SJSA1 (cell line): Measurements from ENCODE around the gene TMX3. TPM values are rescaled to one million over a fixed set of nuclear protein-coding genes. Genes with fewer than 3 reads are reported as not detected.

Experiments
- DNase-seq, 2 experiments: peaks; one replicate each; pipeline ENCODE4 v3.0.0-alpha.2; 2015 to 2020; ENCODE audit warnings: low spot score in 2 of 2, low read depth in 1 of 2
- H3K27ac ChIP-seq: fragments of 250-450 bp; sonication (Bioruptor Pico); 2 replicates; pipeline ENCODE4 v1.5.1; 2020; ENCODE audit warnings: mild to moderate bottlenecking, moderate library complexity
- H3K27me3 ChIP-seq: fragments of 250-450 bp; sonication (Bioruptor Pico); replicated peaks from 2 replicates; pipeline ENCODE4 v1.5.1; 2020; ENCODE audit warnings: mild to moderate bottlenecking, moderate library complexity
- H3K36me3 ChIP-seq: fragments of 250-450 bp; sonication (Bioruptor Pico); 2 replicates; pipeline ENCODE4 v1.5.1; 2020; ENCODE audit warnings: mild to moderate bottlenecking
- H3K4me1 ChIP-seq: fragments of 250-450 bp; sonication (Bioruptor Pico); replicated peaks from 2 replicates; pipeline ENCODE4 v1.6.1; 2021; ENCODE audit warnings: mild to moderate bottlenecking
- H3K4me3 ChIP-seq: fragments of 250-450 bp; sonication (Bioruptor Pico); 2 replicates; pipeline ENCODE4 v1.5.1; 2020; ENCODE audit warnings: mild to moderate bottlenecking
- H3K9me3 ChIP-seq: fragments of 250-450 bp; sonication (Bioruptor Pico); replicated peaks from 2 replicates; pipeline ENCODE4 v1.5.1; 2020; ENCODE audit warnings: mild to moderate bottlenecking
- total RNA-seq: library from RNA; depleted of rRNA; stranded (reverse); fragments of >200 nt; shearing (Covaris generic); gene quantifications from 2 replicates; pipeline ENCODE4 v1.2.3, GENCODE V29; 2014

Gene TMX3
- total RNA-seq, 1 experiment from 2014 or later, result 118 TPM

- H3K36me3 ChIP-seq, result peaks cover 73% of the 10 kb centered on the region
- H3K27me3 ChIP-seq, result no peaks in the 10 kb centered on the region
- DNase-seq, result no peak
- H3K27ac ChIP-seq, result no peak overlapping the region
- no peak overlapping the region for H3K4me3 ChIP-seq
- no peaks in the 10 kb centered on the region for H3K4me1 ChIP-seq
- no peaks in the 10 kb centered on the region for H3K9me3 ChIP-seq
These were observed 20.6 kb downstream of the TMX3 start for GRCh38 chr18:68694316-68694715.

- Histone ChIP-seq H3K4me1 (no peaks in the 10 kb centered on the region), H3K9me3 (no peaks in the 10 kb centered on the region), H3K36me3 (peaks cover 69% of the 10 kb centered on the region), H3K4me3 (no peak overlapping the region), H3K27ac (no peak overlapping the region), H3K27me3 (no peaks in the 10 kb centered on the region)
- DNase-seq, result no peak
These were observed 21.7 kb downstream of the TMX3 start for GRCh38 chr18:68693091-68693815.

GRCh38 chr18:68679528-68679927, 35.4 kb downstream of the TMX3 start:
- no peak overlapping the region for H3K27ac ChIP-seq
- peaks cover 51% of the 10 kb centered on the region for H3K36me3 ChIP-seq
- H3K4me3 ChIP-seq, result no peak overlapping the region
- H3K9me3 ChIP-seq, result no peaks in the 10 kb centered on the region
- no peak for DNase-seq
- no peaks in the 10 kb centered on the region for H3K27me3 ChIP-seq
- H3K4me1 ChIP-seq, result no peaks in the 10 kb centered on the region

- no peak for DNase-seq
- H3K36me3 ChIP-seq, result peaks cover 42% of the 10 kb centered on the region
- H3K9me3 ChIP-seq, result no peaks in the 10 kb centered on the region
These were observed 38.0 kb downstream of the TMX3 start for GRCh38 chr18:68676913-68677312.

GRCh38 chr18:68667121-68667520, 47.8 kb downstream of the TMX3 start:
- H3K36me3 ChIP-seq, result no peaks in the 10 kb centered on the region
- no peak for DNase-seq
- no peak overlapping the region for H3K27ac ChIP-seq

More at GRCh38 chr18:68676913-68677312, 38.0 kb downstream of the TMX3 start:
- no peak overlapping the region for H3K27ac ChIP-seq
- H3K27me3 ChIP-seq, result no peaks in the 10 kb centered on the region
- H3K4me1 ChIP-seq, result no peaks in the 10 kb centered on the region
- no peak overlapping the region for H3K4me3 ChIP-seq

GRCh38 chr18:68666381-68666780, 48.5 kb downstream of the TMX3 start:
- Histone ChIP-seq H3K27me3 (no peaks in the 10 kb centered on the region; the same call in 1 of the 2 replicates), H3K36me3 (no peaks in the 10 kb centered on the region), H3K4me3 (no peak overlapping the region), H3K9me3 (no peaks in the 10 kb centered on the region), H3K27ac (no peak overlapping the region), H3K4me1 (no peaks in the 10 kb centered on the region)
- DNase-seq, result no peak

More at GRCh38 chr18:68667121-68667520, 47.8 kb downstream of the TMX3 start:
- Histone ChIP-seq H3K4me1 (no peaks in the 10 kb centered on the region), H3K4me3 (no peak overlapping the region), H3K27me3 (no peaks in the 10 kb centered on the region; the same call in 1 of the 2 replicates), H3K9me3 (no peaks in the 10 kb centered on the region)

- H3K27me3 ChIP-seq, result no peaks in the 10 kb centered on the region; the same call in 1 of the 2 replicates
- DNase-seq, result no peak
- H3K4me3 ChIP-seq, result no peak overlapping the region
- no peak overlapping the region for H3K27ac ChIP-seq
- no peaks in the 10 kb centered on the region for H3K4me1 ChIP-seq
- no peaks in the 10 kb centered on the region for H3K36me3 ChIP-seq
- H3K9me3 ChIP-seq, result no peaks in the 10 kb centered on the region
These were observed 49.3 kb downstream of the TMX3 start for GRCh38 chr18:68665628-68666027.

GRCh38 chr18:68662754-68663153, 52.2 kb downstream of the TMX3 start:
- no peak overlapping the region for H3K4me3 ChIP-seq
- no peaks in the 10 kb centered on the region for H3K9me3 ChIP-seq
- no peak for DNase-seq
- no peaks in the 10 kb centered on the region for H3K36me3 ChIP-seq
- H3K27ac ChIP-seq, result no peak overlapping the region
- H3K4me1 ChIP-seq, result no peaks in the 10 kb centered on the region
- H3K27me3 ChIP-seq, result no peaks in the 10 kb centered on the region; the same call in 1 of the 2 replicates

GRCh38 chr18:68660354-68661183, 54.3 kb downstream of the TMX3 start:
- Histone ChIP-seq H3K9me3 (no peaks in the 10 kb centered on the region), H3K4me3 (no peak overlapping the region), H3K27me3 (no peaks in the 10 kb centered on the region), H3K4me1 (no peaks in the 10 kb centered on the region), H3K36me3 (no peaks in the 10 kb centered on the region), H3K27ac (no peak overlapping the region)
- DNase-seq, result peak in 1 of 2 experiments; percentile 31

- Histone ChIP-seq H3K27me3 (no peaks in the 10 kb centered on the region; the same call in 1 of the 2 replicates), H3K4me3 (no peak overlapping the region), H3K9me3 (no peaks in the 10 kb centered on the region), H3K27ac (no peak overlapping the region), H3K4me1 (no peaks in the 10 kb centered on the region), H3K36me3 (no peaks in the 10 kb centered on the region)
- DNase-seq, result no peak
These were observed 66.7 kb downstream of the TMX3 start for GRCh38 chr18:68648191-68648590.

- Histone ChIP-seq H3K4me3 (no peak overlapping the region), H3K4me1 (no peaks in the 10 kb centered on the region), H3K36me3 (no peaks in the 10 kb centered on the region)
These were observed 72.9 kb downstream of the TMX3 start for GRCh38 chr18:68642003-68642402.

GRCh38 chr18:68640861-68641260, 74.0 kb downstream of the TMX3 start:
- no peaks in the 10 kb centered on the region for H3K36me3 ChIP-seq
- no peak for DNase-seq
- no peaks in the 10 kb centered on the region for H3K4me1 ChIP-seq
- no peaks in the 10 kb centered on the region for H3K9me3 ChIP-seq
- no peak overlapping the region for H3K27ac ChIP-seq
- H3K27me3 ChIP-seq, result no peaks in the 10 kb centered on the region
- no peak overlapping the region for H3K4me3 ChIP-seq

More at GRCh38 chr18:68642003-68642402, 72.9 kb downstream of the TMX3 start:
- Histone ChIP-seq H3K9me3 (no peaks in the 10 kb centered on the region), H3K27me3 (no peaks in the 10 kb centered on the region), H3K27ac (no peak overlapping the region)
- no peak for DNase-seq

- Histone ChIP-seq H3K4me3 (no peak overlapping the region), H3K4me1 (no peaks in the 10 kb centered on the region), H3K9me3 (no peaks in the 10 kb centered on the region), H3K27me3 (no peaks in the 10 kb centered on the region), H3K36me3 (no peaks in the 10 kb centered on the region), H3K27ac (no peak overlapping the region)
- DNase-seq, result no peak
These were observed 76.3 kb downstream of the TMX3 start for GRCh38 chr18:68638613-68639012.

- no peak for DNase-seq
- H3K4me1 ChIP-seq, result no peaks in the 10 kb centered on the region
- H3K4me3 ChIP-seq, result no peak overlapping the region
- no peaks in the 10 kb centered on the region for H3K9me3 ChIP-seq
- H3K27me3 ChIP-seq, result 0 out of 2 replicates have a peak, but pooled peaks cover 4% of the 10 kb centered on the region
- no peak overlapping the region for H3K27ac ChIP-seq
- H3K36me3 ChIP-seq, result no peaks in the 10 kb centered on the region
These were observed 87.1 kb downstream of the TMX3 start for GRCh38 chr18:68627812-68628211.
